Endothelial cell of umbilical vein (primary cell): ENCODE data around the gene RNF222. TPM values are rescaled to one million over a fixed set of nuclear protein-coding genes. Genes with fewer than 3 reads are reported as not detected.

Experiments used
- BruUV-seq: library from RNA; stranded (reverse); fragments of 400-500 nt; replicated peaks from 2 replicates; lab custom pipeline; 2021; lab: Mats Ljungman, UMichigan
- CTCF ChIA-PET: fragments of 300-600, 350-600 bp; sonication (Branson Sonifier 250); formaldehyde crosslinking; loops from one replicate; lab custom pipeline; 2021; ENCODE audit warnings: antibody characterized with exemption, inconsistent platforms; lab: Charles Lee
- POLR2A ChIA-PET: fragments of 300-600, 350-600 bp; sonication (Branson Sonifier 250); formaldehyde crosslinking; loops from one replicate; lab custom pipeline; 2021; ENCODE audit warnings: antibody characterized with exemption, inconsistent platforms; lab: Charles Lee
- DNase-seq: peaks from one replicate; pipeline ENCODE4 v3.0.0-alpha.2; 2011; ENCODE audit warnings: low read depth, low spot score
- FAIRE-seq: peaks from 2 replicates; lab custom pipeline; 2011; peaks lifted over from hg19 to GRCh38; lab: Jason Lieb, UNC
- H2AFZ ChIP-seq: 2 replicates; pipeline ENCODE4 v1.6.0; 2012; ENCODE audit warnings: low read depth, low read length, control low read depth, inconsistent platforms
- H3K27ac ChIP-seq: 2 replicates; pipeline ENCODE4 v1.5.1; 2011; ENCODE audit warnings: low read depth, mild to moderate bottlenecking, control low read depth, low read length, moderate library complexity; ENCODE audit not compliant: insufficient read depth
- H3K27me3 ChIP-seq, 2 experiments: 2 replicates each; pipeline versions ENCODE4 v1.6.0 to v1.6.1; 2011; ENCODE audit warnings: low read length in 2 of 2, mixed read lengths in 1 of 2; ENCODE audit not compliant: control insufficient read depth in 2 of 2, insufficient read depth in 2 of 2
- H3K36me3 ChIP-seq, 2 experiments: 2 replicates in 1 of 2; 3 replicates in 1 of 2; pipeline ENCODE4 v1.5.1; 2011; ENCODE audit warnings: low read length in 2 of 2, mild to moderate bottlenecking in 1 of 2, moderate library complexity in 1 of 2; ENCODE audit not compliant: control insufficient read depth in 2 of 2, insufficient read depth in 2 of 2; ENCODE audit errors: extremely low read depth in 1 of 2
- H3K4me1 ChIP-seq: 3 replicates; pipeline ENCODE4 v1.5.1; 2011; ENCODE audit warnings: mild to moderate bottlenecking, low read length; ENCODE audit not compliant: control insufficient read depth, insufficient read depth; ENCODE audit errors: extremely low read depth
- H3K4me2 ChIP-seq: 2 replicates; pipeline ENCODE4 v1.6.1; 2011; ENCODE audit warnings: low read length, control low read depth, mixed read lengths; ENCODE audit not compliant: insufficient read depth
- H3K4me3 ChIP-seq, 3 experiments: fragments of 200-600 bp in 1 of 3; sonication (generic), shearing (Covaris generic) in 1 of 3; replicated peaks in 1 of 3; 2 replicates each; pipeline ENCODE4 v1.5.1; 2011 to 2016; ENCODE audit warnings: control low read depth in 3 of 3, low read length in 3 of 3, mild to moderate bottlenecking in 2 of 3, inconsistent platforms in 1 of 3, low read depth in 1 of 3, moderate library complexity in 1 of 3; ENCODE audit not compliant: insufficient read depth in 1 of 3
- H3K79me2 ChIP-seq: 2 replicates; pipeline ENCODE4 v1.6.0; 2012; ENCODE audit warnings: low read length, inconsistent platforms; ENCODE audit not compliant: control insufficient read depth, insufficient read depth
- H3K9ac ChIP-seq: replicated peaks from 2 replicates; pipeline ENCODE3; 2011; ENCODE audit warnings: low read length, control low read depth; ENCODE audit not compliant: insufficient read depth; ENCODE audit errors: extremely low read depth
- H3K9me1 ChIP-seq: replicated peaks from 3 replicates; pipeline ENCODE4 v1.6.0; 2011; ENCODE audit warnings: mild to moderate bottlenecking, low read length; ENCODE audit not compliant: control insufficient read depth, insufficient read depth; ENCODE audit errors: extremely low read depth
- H3K9me3 ChIP-seq: replicated peaks from 2 replicates; pipeline ENCODE4 v1.5.1; 2012; ENCODE audit warnings: low read length, inconsistent platforms; ENCODE audit not compliant: control insufficient read depth, insufficient read depth
- H4K20me1 ChIP-seq: replicated peaks from 2 replicates; pipeline ENCODE3; 2011; ENCODE audit warnings: mild to moderate bottlenecking, low read length; ENCODE audit not compliant: control insufficient read depth, insufficient read depth; ENCODE audit errors: extremely low read depth
- EZH2 ChIP-seq: IDR thresholded peaks from 2 replicates; pipeline ENCODE4 v1.6.1; 2012; ENCODE audit warnings: borderline replicate concordance, low read depth, mild to moderate bottlenecking, moderate library complexity, low read length, inconsistent platforms; ENCODE audit not compliant: severe bottlenecking
- FOS ChIP-seq: IDR thresholded peaks from 2 replicates; pipeline ENCODE4 v1.6.1; 2011; ENCODE audit warnings: mild to moderate bottlenecking, low read length, moderate library complexity, borderline replicate concordance; ENCODE audit not compliant: insufficient read depth
- GATA2 ChIP-seq: IDR thresholded peaks from 2 replicates; pipeline ENCODE4 v1.7.0; 2011; ENCODE audit warnings: low read depth, mild to moderate bottlenecking, moderate library complexity, mixed read lengths, low read length; ENCODE audit not compliant: insufficient read length, insufficient read depth
- JUN ChIP-seq: IDR thresholded peaks from 2 replicates; pipeline ENCODE4 v1.6.1; 2011; ENCODE audit warnings: borderline replicate concordance, low read depth; ENCODE audit not compliant: insufficient read length, insufficient read depth
- MYC ChIP-seq: IDR thresholded peaks from one replicate; pipeline ENCODE4 v1.6.1; 2011; ENCODE audit warnings: mild to moderate bottlenecking, low read depth, low read length
- POLR2A ChIP-seq: IDR thresholded peaks from 2 replicates; pipeline ENCODE4 v1.6.1; 2012; ENCODE audit warnings: low read depth, mild to moderate bottlenecking, control low read depth, low read length
- POLR2AphosphoS5 ChIP-seq: IDR thresholded peaks from 2 replicates; pipeline ENCODE4 v1.6.1; 2012; ENCODE audit warnings: low read depth, mild to moderate bottlenecking, control low read depth, low read length, moderate library complexity; ENCODE audit not compliant: insufficient read depth
- dilution Hi-C: fragments of 300-500 bp; cut with MboI; formaldehyde crosslinking; loops from one replicate; pipeline ENCODE4 v1.15.0; 2019; ENCODE audit warnings: low sequenced_read_pairs; ENCODE audit not compliant: extremely low pct_ligation_motif_present
- intact Hi-C: fragments of 100-400 bp; cut with micrococcal nuclease; formaldehyde crosslinking; loops from one replicate; pipeline ENCODE4 v1.10.0; 2022
- polyA plus RNA-seq, 4 experiments: library from polyadenylated mRNA; depleted of rRNA in 3 of 4; stranded (reverse) in 3 of 4; unstranded in 1 of 4; fragments of >200 nt; gene quantifications; 2 replicates each; pipeline versions ENCODE4 v1.2.1 to v1.2.3, GENCODE V29; 2011 to 2012; ENCODE audit warnings: missing spikeins in 1 of 4
- total RNA-seq: library from RNA; stranded (reverse); gene quantifications from 2 replicates; pipeline ENCODE4 v1.2.3, GENCODE V29; 2021
- TF ChIP-seq, protein P1 (sequence below), 2 donors: IDR thresholded peaks; 1 replicate in 1 of 2; 2 replicates in 1 of 2; pipeline ENCODE4 v1.5.1; 2011; ENCODE audit warnings: low read length in 2 of 2, mild to moderate bottlenecking in 2 of 2, moderate library complexity in 2 of 2, control low read depth in 1 of 2, inconsistent platforms in 1 of 2, low read depth in 1 of 2; ENCODE audit not compliant: insufficient read depth in 1 of 2; ENCODE audit errors: extremely low read depth in 1 of 2
- TF ChIP-seq, protein P2 (sequence below): IDR thresholded peaks from 2 replicates; pipeline ENCODE4 v1.6.1; 2011; ENCODE audit not compliant: insufficient read depth, insufficient read length

RNF222 gene
- total and polyA plus RNA-seq, 2 donors (not counting 3 experiments of a cell fraction or from before 2014, with no cell fraction given): not detected

DNA sequence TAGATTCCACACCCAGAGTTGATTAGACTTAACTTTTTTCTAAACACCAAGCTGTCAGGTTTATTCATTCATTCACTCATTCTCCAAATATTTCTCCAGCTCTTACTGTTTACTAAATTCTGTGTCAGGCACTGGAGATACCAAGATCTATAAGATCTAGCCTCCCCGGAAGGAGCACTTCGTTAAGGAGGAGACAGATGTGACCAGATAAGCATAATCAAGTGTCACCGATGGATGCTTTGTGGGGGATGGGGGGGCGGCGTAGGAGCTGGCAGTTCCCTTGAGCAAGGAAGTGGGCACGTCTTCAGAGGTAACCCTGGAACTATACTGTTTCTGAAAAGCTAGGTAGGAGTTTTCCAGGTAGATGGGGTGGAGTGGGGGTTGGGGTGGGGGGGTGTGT lies 10.8 kb downstream of the RNF222 start:
- TF ChIP-seq, protein P1, sequence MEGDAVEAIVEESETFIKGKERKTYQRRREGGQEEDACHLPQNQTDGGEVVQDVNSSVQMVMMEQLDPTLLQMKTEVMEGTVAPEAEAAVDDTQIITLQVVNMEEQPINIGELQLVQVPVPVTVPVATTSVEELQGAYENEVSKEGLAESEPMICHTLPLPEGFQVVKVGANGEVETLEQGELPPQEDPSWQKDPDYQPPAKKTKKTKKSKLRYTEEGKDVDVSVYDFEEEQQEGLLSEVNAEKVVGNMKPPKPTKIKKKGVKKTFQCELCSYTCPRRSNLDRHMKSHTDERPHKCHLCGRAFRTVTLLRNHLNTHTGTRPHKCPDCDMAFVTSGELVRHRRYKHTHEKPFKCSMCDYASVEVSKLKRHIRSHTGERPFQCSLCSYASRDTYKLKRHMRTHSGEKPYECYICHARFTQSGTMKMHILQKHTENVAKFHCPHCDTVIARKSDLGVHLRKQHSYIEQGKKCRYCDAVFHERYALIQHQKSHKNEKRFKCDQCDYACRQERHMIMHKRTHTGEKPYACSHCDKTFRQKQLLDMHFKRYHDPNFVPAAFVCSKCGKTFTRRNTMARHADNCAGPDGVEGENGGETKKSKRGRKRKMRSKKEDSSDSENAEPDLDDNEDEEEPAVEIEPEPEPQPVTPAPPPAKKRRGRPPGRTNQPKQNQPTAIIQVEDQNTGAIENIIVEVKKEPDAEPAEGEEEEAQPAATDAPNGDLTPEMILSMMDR (IDR thresholded peaks at IDR 0.05; ENCODE audit: extremely low read depth in 1 of 2, insufficient read depth in 1 of 2, low read depth in 1 of 2, low read length in 2 of 2): no peak
- TF ChIP-seq FOS: no peak
- TF ChIP-seq JUN: no peak
- TF ChIP-seq, protein P2, sequence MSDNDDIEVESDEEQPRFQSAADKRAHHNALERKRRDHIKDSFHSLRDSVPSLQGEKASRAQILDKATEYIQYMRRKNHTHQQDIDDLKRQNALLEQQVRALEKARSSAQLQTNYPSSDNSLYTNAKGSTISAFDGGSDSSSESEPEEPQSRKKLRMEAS: no peak
- TF ChIP-seq EZH2: no peak
- no peak for TF ChIP-seq POLR2AphosphoS5
- TF ChIP-seq POLR2A: no peak
- TF ChIP-seq GATA2: no peak
- no peak for TF ChIP-seq MYC
- no peak overlapping the region for H3K4me3 ChIP-seq
- no TSS peak for BruUV-seq
- dilution Hi-C loops (no loop called here), intact Hi-C loops (no loop called here)
- H3K27me3 ChIP-seq: peaks cover 0 to 2% of the 10 kb centered on the region in 2 experiments
- H3K27ac ChIP-seq: no peak overlapping the region
- DNase-seq: no peak
- peaks cover 11% of the 10 kb centered on the region for H3K79me2 ChIP-seq
- POLR2A ChIA-PET: no interaction called here
- H3K4me2 ChIP-seq: no peak overlapping the region
- no peaks in the 10 kb centered on the region for H3K9me3 ChIP-seq
- H3K9me1 ChIP-seq: no peaks in the 10 kb centered on the region
- FAIRE-seq: no peak
- CTCF ChIA-PET: interaction anchor here (1.5 to 3.8 kb wide), 2 partner anchors 359 to 399 kb away, joined by 4 to 19 read pairs; no protein-coding TSS in a partner anchor
- no peak overlapping the region for H3K9ac ChIP-seq
- no peaks in the 10 kb centered on the region for H4K20me1 ChIP-seq
- H3K36me3 ChIP-seq: no peaks in the 10 kb centered on the region
- peaks cover 15% of the 10 kb centered on the region for H3K4me1 ChIP-seq
- no peak overlapping the region for H2AFZ ChIP-seq
